Heart left ventricle (tissue), 13 donors: ENCODE measurements around the gene SH3RF2.

Source experiments
- CTCF ChIP-seq, 12 donors: fragments of 200-600 bp; sonication (generic) in 4 of 12; IDR thresholded peaks; one replicate each; pipeline versions ENCODE4 v1.5.0 to v1.8.0; 2018 to 2022; ENCODE audit warnings: antibody characterized with exemption in 12 of 12, mild to moderate bottlenecking in 5 of 12
- POLR2A ChIP-seq, 2 donors: fragments of 450-650 bp; IDR thresholded peaks; one replicate each; pipeline ENCODE4 v1.6.1; 2017; ENCODE audit warnings: antibody characterized with exemption in 2 of 2, mild to moderate bottlenecking in 2 of 2, moderate library complexity in 2 of 2
- donor health status: ischemic (EF 13 %, LVEDD 7.1; RV severe dilation, severe dysfunction).
- donor health status: DM: no; HTN: yes; CAD: no.
- donor health status: DM: no; HTN: no; CAD: no.
- donor health status: ischemic (EF 25% LVEDD 6.9; RV normal size, moderate dysfunction).
- donor health status: ischemic (EF 25% LVEDD 5.7; RV mildly dilated, moderate dysfunction).
- donor health status: ischemic (EF 35%, LVEDD 5.7; RV mildly dilated, moderate dysfunction).
- donor health status: nonischemic (EF 11% LVEDD 7.7; RV severe dilation, severe dysfunction).
- donor health status: DM: yes; HTN: yes; CAD: no.
- donor health status: PGD.
- donor health status: ischemic (EF 29% LVEDD 5.4; RV normal size, mild dysfunction).
- donor health status: nonischemic (EF 23%, LVEDD 6.1; RV moderate dilation, normal function).

- TF ChIP-seq CTCF (IDR thresholded peaks at IDR 0.05) (no peak), POLR2A (IDR thresholded peaks at IDR 0.05) (no peak)
These were observed 66.1 kb downstream of the SH3RF2 start for GRCh38 chr5:146002491-146002890.
